Mucosa of descending colon (tissue), 3 donors: ENCODE data around the gene PDCD1. TPM values are rescaled to one million over a fixed set of nuclear protein-coding genes. Genes with fewer than 3 reads are reported as not detected.
A peak's percentile ranks its signal among the peaks of the same experiment; 100 is the strongest.
"Not testable (repeated sequence)": the region's sequence is repeated elsewhere in the genome, so short reads cannot be mapped to it uniquely, and the experiment has no call there.

Source experiments
- ATAC-seq: fragments of 200-7000 bp; cut with Tn5 transposase; one replicate; pipeline ENCODE4 v1.9.1; 2020; ENCODE audit warnings: mild to moderate bottlenecking, moderate library complexity
- DNase-seq, 3 donors: peaks; one replicate each; pipeline ENCODE4 v3.0.0-alpha.2; 2020
- H3K36me3 ChIP-seq: fragments of 200-600 bp; one replicate; pipeline ENCODE4 v1.8.0; 2021; ENCODE audit warnings: low read depth, mild to moderate bottlenecking
- H3K4me1 ChIP-seq: fragments of 200-600 bp; one replicate; pipeline ENCODE4 v1.8.0; 2021; ENCODE audit warnings: low read depth, mild to moderate bottlenecking
- H3K4me3 ChIP-seq: fragments of 200-600 bp; one replicate; pipeline ENCODE4 v1.8.0; 2021; ENCODE audit warnings: mild to moderate bottlenecking
- H3K9me3 ChIP-seq: fragments of 200-600 bp; one replicate; pipeline ENCODE4 v1.8.0; 2021; ENCODE audit warnings: mild to moderate bottlenecking
- CTCF ChIP-seq: fragments of 200-600 bp; IDR thresholded peaks from one replicate; pipeline ENCODE4 v1.8.0; 2022; ENCODE audit warnings: antibody characterized with exemption, mild to moderate bottlenecking
- intact Hi-C, 2 donors: fragments of 100-400 bp; cut with DNase I in 1 of 2; cut with micrococcal nuclease in 1 of 2; formaldehyde crosslinking; loops; one replicate each; pipeline versions ENCODE4 v1.11.0 to v1.11.1; 2022; cut with DNase I, micrococcal nuclease
- long read RNA-seq, 2 donors: library from polyadenylated mRNA; unstranded; transcript quantifications; one replicate each; pipeline ENCODE4 v2.0.0, GENCODE V29; 2019 to 2021
- total RNA-seq, 3 donors: library from RNA; stranded (reverse); fragmentation: NEBNext Ultra II Directional in 2 of 3; extraction: Animal tissue kit (Norgen Biotek cat#: 25700) in 2 of 3; gene quantifications; one replicate each; pipeline versions ENCODE4 v1.2.1 to v1.2.4, GENCODE V29; 2021 to 2023
- donor health status: DM: no; HTN: no; CAD: no; lungs with moderate emphysema.
- donor health status: DM: no; HTN: no; CAD: no.
- donor health status: DM: no; HTN: yes; CAD: no.

PDCD1 gene
- under 1 TPM in 2 of 3 donors, not detected in 1; 0.13 to 0.70 TPM for total RNA-seq
- long read RNA-seq, donor 1, partial matches to known transcripts = 0 of 1 reads
- long read RNA-seq, donor 1, other reads (novel, unspliced or antisense) = 0 of 1 reads
- long read RNA-seq, donor 2, partial matches to known transcripts = 0 of 1 reads
- long read RNA-seq, donor 2, other reads (novel, unspliced or antisense) = 0 of 1 reads

GRCh38 chr2:241858206-241859016 is at the start of gene PDCD1:
Gene PDCD1, minus strand, starts transcription at chr2:241858894. Its CDS starts 56 bp downstream, at chr2:241858838.
- Histone ChIP-seq H3K4me3 (no peak within 1 kb of the TSS), H3K36me3 (no peaks in the 10 kb centered on the region), H3K9me3 (no peaks in the 10 kb centered on the region), H3K4me1 (peaks cover 19% of the 10 kb centered on the region)
- TF ChIP-seq CTCF = no peak
- DNase-seq (peak; percentile 48 to 79 (median 61)), ATAC-seq (peak; percentile 64)
- intact Hi-C loops = no loop called here

- H3K9me3 ChIP-seq, ATAC-seq, DNase-seq, intact Hi-C loops, H3K4me3 ChIP-seq, H3K36me3 ChIP-seq, H3K4me1 ChIP-seq: not testable (repeated sequence)
Measured at GRCh38 chr2:241907831-241908230, 49.1 kb upstream of the PDCD1 start.

- Histone ChIP-seq H3K4me3 (no peak overlapping the region), H3K36me3 (no peaks in the 10 kb centered on the region), H3K9me3 (no peaks in the 10 kb centered on the region), H3K4me1 (no peaks in the 10 kb centered on the region)
- no peak for TF ChIP-seq CTCF
- intact Hi-C loops = no loop called here
- DNase-seq (no peak), ATAC-seq (no peak)
Measured at GRCh38 chr2:241906826-241907570, 48.3 kb upstream of the PDCD1 start.

DNA sequence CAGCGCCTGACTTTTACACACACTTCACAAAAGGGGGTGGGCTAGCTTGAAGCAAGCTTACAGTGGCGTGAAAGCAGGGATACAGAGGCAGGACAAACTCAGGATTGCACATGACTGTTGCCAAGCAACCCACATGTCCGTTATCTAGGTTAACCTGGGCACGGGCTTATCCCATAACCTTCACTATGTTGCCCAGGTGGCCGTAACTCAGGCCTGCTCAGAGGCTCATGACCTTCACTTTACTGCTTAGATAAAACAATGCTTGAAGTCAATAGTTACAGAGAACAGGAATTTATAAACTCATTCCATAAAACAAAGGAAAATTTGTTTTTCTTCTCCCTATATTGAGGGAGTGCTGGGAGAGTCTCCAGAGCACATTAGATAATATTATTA is 47.7 kb upstream of the PDCD1 start:
- H3K4me1 ChIP-seq, ATAC-seq, H3K36me3 ChIP-seq, H3K9me3 ChIP-seq, H3K4me3 ChIP-seq, DNase-seq, intact Hi-C loops: not testable (repeated sequence)

DNA sequence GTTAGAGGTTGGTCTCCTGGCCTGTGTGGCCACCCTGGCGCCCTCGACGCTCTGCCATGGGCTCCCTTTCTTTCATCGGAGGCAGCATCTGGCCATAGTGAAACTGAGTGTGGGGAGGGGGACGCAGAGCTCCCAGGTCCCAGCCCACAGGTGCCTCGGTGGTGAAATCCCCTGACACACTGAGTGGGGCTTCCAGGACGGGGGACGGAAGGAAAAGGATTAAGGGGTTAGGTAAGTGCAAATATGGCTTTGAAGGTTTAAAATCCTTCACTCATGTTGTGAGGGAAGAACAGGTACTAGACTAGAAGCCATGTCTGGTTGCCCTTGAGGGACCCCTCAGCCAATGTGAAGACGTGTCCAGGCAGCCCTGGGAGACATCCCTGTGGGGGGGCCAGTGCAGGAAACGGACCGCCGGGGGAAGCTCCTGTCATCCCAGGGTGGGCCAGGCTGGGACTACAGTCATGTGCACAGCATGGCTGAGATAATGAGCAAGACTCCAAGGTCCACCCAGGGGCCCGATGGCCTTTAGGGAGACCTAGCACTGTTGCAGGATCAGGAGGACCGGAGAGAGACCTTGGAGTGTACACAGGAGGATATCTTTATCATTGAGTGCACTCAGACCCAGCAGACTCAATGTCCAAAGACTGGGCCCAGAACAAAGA is 47.2 kb upstream of the PDCD1 start:
- H3K36me3 ChIP-seq = no peaks in the 10 kb centered on the region
- H3K9me3 ChIP-seq = no peaks in the 10 kb centered on the region
- no peak overlapping the region for H3K4me3 ChIP-seq
- DNase-seq (no peak), ATAC-seq (no peak)
- intact Hi-C loops = no loop called here
- TF ChIP-seq CTCF = no peak
- no peaks in the 10 kb centered on the region for H3K4me1 ChIP-seq

GRCh38 chr2:241904791-241905710 is 46.4 kb upstream of the PDCD1 start:
- peak in 1 of 3 donors; percentile 29 for DNase-seq
- H3K4me1 ChIP-seq = no peaks in the 10 kb centered on the region

More at GRCh38 chr2:241904791-241905710, 46.4 kb upstream of the PDCD1 start:
- H3K4me3 ChIP-seq = no peak overlapping the region
- H3K36me3 ChIP-seq = no peaks in the 10 kb centered on the region
- no peaks in the 10 kb centered on the region for H3K9me3 ChIP-seq
- ATAC-seq = no peak
- intact Hi-C loops = no loop called here
- no peak for TF ChIP-seq CTCF
